ENCODE measurements around the gene TROAP.
"Not testable (repeated sequence)": the region's sequence is repeated elsewhere in the genome, so short reads cannot be mapped to it uniquely, and the experiment has no call there.

- TF ChIP-seq CTCF (IDR thresholded peaks at IDR 0.05); EZH2 (IDR thresholded peaks at IDR 0.05; ENCODE audit: borderline replicate concordance, insufficient read depth, low read depth, low read length, poor library complexity, severe bottlenecking): not testable (repeated sequence)
Observed at GRCh38 chr12:49280545-49280944, 42.5 kb upstream of the TROAP start.
